HG03095 (cell line): Measurements from ENCODE around the gene DCAF4L1.
A peak's percentile ranks its signal among the peaks of the same experiment; 100 is the strongest.

Experiments used
- ATAC-seq: cut with Tn5 transposase; IDR thresholded peaks from one replicate; pipeline ENCODE4 v1.9.1; 2021; ENCODE audit warnings: moderate library complexity; ENCODE audit not compliant: unreplicated experiment

The DCAF4L1 gene

GRCh38 chr4:41981456-41981855 lies at the start of gene DCAF4L1:
Gene DCAF4L1, plus strand, starts transcription at chr4:41981756. Its CDS starts 37 bp downstream, at chr4:41981793.
- no peak for ATAC-seq

DNA sequence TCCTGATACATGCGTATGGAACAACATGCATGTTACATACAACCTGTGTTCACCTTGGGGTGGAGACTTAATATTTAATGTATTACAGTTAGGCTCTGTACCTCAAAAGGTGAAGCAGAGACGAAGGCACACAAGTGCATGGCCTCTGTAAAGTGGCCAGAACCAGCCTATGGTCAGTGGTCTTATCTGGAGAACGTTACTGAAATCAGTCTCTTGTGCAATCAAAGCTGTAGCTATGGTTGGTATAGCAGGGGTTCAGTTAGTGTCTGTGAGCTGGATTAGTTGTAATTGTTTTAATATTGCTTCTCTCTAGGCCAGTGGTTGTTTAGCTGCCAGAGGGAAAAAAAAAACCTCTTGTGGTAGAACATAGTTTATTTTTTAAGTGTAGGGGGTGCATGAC lies 48.6 kb upstream of the DCAF4L1 start:
- ATAC-seq = no peak

GRCh38 chr4:41933997-41934503 lies 47.5 kb upstream of the DCAF4L1 start:
- no peak for ATAC-seq

DNA sequence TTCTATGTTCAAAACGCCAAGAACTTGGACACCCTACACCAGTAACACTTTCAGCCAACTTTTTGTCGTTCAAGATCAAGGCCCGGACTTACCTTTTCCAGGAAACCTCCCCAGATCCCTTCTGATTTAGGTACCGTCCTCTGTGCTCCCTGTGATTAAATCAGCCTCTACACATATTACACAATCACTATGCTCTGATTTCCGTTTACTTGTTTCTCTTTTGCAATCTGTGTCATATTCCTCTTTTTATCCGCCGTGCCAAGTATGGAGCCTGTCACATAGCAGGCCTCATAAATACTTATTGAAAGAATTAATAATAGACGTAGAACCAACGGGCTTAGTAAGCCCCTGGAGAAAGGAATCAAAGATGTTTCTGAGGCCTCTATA lies 47.0 kb upstream of the DCAF4L1 start:
- ATAC-seq = no peak

GRCh38 chr4:41934901-41935651 lies 46.5 kb upstream of the DCAF4L1 start, which contains the start of gene TMEM33:
Gene TMEM33, plus strand, starts transcription at chr4:41935429. Its CDS starts 56 bp downstream, at chr4:41935485.
- peak; percentile 88 for ATAC-seq

DNA sequence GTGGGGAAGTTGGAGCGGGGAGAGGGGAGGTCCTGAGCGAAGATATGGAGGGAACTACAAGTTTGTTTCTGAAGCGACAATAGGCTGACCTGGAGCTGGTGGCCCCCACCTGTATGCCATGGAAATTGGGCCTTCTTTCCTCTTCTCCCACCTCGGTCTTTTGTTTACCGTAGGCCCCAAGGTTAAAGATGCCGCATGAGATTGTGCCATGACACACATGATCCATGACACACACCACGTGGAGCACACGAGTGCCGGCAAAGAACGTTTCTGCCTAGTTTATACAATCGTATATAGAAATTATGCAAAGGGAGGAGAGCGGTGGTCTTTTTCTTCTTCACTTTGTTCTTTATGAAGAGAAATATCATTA lies 45.9 kb upstream of the DCAF4L1 start:
- peak; percentile 15 for ATAC-seq

GRCh38 chr4:41939016-41939626 lies 42.4 kb upstream of the DCAF4L1 start:
- ATAC-seq = no peak

GRCh38 chr4:41940834-41941233 lies 40.7 kb upstream of the DCAF4L1 start:
- ATAC-seq = no peak

DNA sequence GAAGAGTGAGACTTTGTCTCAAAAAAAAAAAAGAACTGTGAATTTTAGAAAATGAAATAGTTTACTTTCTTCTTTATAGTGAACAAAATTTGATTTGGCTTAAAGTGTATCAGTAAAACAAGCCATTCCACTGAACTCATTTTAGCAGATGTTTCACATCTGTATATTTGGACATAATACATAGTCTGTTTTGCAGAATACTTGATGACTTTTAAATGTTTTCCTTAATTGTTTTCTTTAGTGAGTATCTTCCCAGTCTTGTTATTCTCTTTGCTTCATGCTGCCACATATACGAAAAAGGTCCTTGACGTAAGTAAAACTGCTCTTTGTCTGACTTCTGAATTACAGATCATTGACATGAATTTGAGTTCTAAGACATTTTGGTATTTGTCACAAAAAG lies 38.0 kb upstream of the DCAF4L1 start:
- ATAC-seq = no peak

DNA sequence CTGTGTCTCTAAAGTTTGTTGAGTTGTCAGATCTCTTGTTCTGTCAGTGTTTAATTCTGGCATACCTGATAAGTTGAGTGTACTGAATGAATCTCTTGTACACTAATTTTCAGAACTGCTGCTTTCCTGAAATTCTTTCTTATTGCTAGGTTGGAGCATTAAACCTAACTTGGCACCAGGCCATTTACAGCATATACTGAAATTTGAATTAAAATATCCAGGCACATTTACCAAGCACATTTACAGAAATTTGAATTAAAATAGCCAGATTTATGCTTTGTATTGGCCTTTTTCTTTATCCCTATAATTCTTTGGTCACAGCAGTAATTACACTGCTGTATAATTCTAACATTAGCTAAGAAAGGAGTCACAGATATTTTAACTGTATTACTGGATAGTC lies 37.5 kb upstream of the DCAF4L1 start:
- no peak for ATAC-seq

DNA sequence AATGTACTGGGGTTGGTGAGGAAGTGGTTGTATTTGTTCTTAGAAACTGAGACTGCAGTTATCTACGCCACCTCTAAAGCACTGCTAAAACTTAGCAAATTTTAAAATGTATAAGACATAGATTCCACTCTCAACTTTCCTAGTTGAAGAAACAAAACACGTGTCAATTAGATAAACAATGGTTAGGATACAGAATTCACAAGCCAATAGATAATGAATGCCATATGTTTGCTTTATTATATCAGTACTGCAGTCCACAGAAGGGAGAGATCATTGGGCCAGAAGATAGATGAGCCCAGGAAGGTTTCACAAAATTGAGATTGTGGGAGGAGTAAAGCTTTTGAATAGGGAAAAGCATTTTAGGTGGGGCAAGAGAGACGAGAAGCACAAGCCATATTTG lies 32.0 kb upstream of the DCAF4L1 start:
- no peak for ATAC-seq

DNA sequence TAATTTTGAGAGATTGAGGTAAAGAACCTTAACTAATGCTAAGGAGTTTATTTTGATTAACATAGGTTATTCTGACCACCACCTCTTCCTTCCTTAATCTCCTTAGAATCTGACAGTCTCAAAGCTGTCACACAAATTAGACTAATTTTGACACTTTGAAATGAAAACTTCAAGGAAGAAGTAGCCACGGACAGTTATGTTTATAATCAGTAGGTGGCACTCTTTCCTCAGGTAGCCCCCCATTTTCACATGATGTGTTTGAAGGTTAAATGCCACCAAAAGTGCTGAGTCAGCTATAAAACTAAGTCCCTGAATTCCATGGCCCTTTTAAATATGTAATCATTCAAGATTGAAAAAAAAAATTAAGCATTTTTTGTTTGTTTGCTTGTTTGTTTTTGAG lies 23.9 kb upstream of the DCAF4L1 start:
- no peak for ATAC-seq

GRCh38 chr4:41963105-41963504 lies 18.5 kb upstream of the DCAF4L1 start:
- ATAC-seq = no peak

GRCh38 chr4:41964401-41964800 lies 17.2 kb upstream of the DCAF4L1 start:
- ATAC-seq = no peak

GRCh38 chr4:41967392-41967791 lies 14.2 kb upstream of the DCAF4L1 start:
- no peak for ATAC-seq

- ATAC-seq = no peak
Observed at GRCh38 chr4:41969671-41970070, 11.9 kb upstream of the DCAF4L1 start.

DNA sequence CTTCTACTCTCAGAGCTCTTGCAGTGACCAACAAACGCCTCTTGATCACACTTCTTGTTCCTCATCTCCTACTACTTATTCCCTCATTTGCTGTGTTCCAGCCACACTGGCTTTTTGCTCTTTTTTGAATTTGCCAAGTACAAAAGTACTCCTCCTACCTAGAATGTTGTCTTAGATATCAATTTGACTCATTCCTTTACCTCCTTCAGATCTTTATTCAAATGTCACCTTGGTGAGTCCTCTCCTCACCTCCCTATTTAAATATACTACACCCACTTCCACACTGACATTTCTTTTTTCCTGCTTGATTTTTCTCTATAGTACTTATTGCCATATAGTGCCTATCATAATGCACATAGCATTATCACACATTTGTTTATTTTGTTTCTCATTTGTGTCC lies 6.2 kb upstream of the DCAF4L1 start:
- no peak for ATAC-seq

- no peak for ATAC-seq
Observed at GRCh38 chr4:41976775-41977516, 4.6 kb upstream of the DCAF4L1 start.

- no peak for ATAC-seq
Observed at GRCh38 chr4:41977709-41978108, 3.8 kb upstream of the DCAF4L1 start.

DNA sequence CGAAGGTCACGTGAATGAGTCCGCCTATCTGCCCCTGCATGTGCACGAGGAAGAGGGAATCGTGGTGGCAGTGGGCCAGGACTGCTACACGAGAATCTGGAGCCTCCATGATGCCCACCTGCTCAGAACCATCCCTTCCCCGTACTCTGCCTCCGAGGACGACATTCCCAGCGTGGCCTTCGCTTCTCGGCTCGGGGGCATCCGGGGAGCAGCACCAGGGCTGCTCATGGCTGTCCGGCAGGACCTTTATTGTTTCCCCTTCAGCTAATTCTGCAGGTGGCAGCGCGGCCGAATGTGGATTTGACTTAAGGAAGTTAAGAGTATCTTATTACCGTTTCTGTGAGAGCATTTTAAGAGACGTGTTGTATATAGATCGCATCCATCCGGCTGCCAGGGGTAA lies 1.2 kb downstream of the DCAF4L1 start:
- no peak for ATAC-seq

- no peak for ATAC-seq
Observed at GRCh38 chr4:41985151-41985550, 3.6 kb downstream of the DCAF4L1 start.

DNA sequence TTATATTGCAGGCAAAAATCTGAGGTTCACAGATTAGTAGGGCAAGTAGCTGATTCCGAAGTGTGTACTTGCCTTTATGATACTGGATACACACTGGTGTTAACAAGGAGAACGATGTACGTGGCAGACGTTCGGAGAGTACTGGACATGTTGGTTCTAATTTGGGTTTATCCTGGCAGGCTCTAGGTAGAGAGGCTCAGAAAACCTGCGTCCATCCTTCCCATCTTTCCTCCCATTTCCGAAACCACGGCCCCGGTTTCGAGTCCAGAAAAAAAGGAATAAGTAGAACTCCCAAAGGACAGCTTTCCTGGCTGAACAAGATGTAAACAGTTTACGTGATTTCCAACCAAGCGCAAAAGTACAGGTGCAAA lies 8.4 kb downstream of the DCAF4L1 start:
- peak; percentile 15 for ATAC-seq
